Hepatocyte (in vitro differentiated cells): ENCODE measurements around the gene FAM169A. TPM values are rescaled to one million over a fixed set of nuclear protein-coding genes. Genes with fewer than 3 reads are reported as not detected.
"Not testable (repeated sequence)": the region's sequence is repeated elsewhere in the genome, so short reads cannot be mapped to it uniquely, and the experiment has no call there.

Experiments
- DNase-seq: peaks from one replicate; pipeline ENCODE4 v3.0.0-alpha.2; 2016; ENCODE audit warnings: low spot score
- H2AFZ ChIP-seq: fragments of 200-600 bp; sonication (generic); 2 replicates; pipeline ENCODE4 v1.6.0; 2016; ENCODE audit warnings: antibody characterized with exemption, mild to moderate bottlenecking
- H3K27ac ChIP-seq: fragments of 200-600 bp; sonication (generic); 2 replicates; pipeline ENCODE4 v1.5.1; 2016; ENCODE audit warnings: mild to moderate bottlenecking
- H3K27me3 ChIP-seq: fragments of 200-600 bp; sonication (generic); 2 replicates; pipeline ENCODE4 v1.6.1; 2016
- H3K36me3 ChIP-seq: fragments of 200-600 bp; sonication (generic); replicated peaks from 2 replicates; pipeline ENCODE4 v1.5.1; 2016; ENCODE audit warnings: low read depth; ENCODE audit not compliant: insufficient read depth
- H3K4me1 ChIP-seq: fragments of 200-600 bp; sonication (generic); 2 replicates; pipeline ENCODE4 v1.5.1; 2016; ENCODE audit warnings: mild to moderate bottlenecking, moderate library complexity; ENCODE audit not compliant: insufficient read depth
- H3K4me2 ChIP-seq: fragments of 200-600 bp; sonication (generic); 2 replicates; pipeline ENCODE4 v1.6.0; 2016
- H3K4me3 ChIP-seq: fragments of 200-600 bp; sonication (generic); 2 replicates; pipeline ENCODE4 v1.5.1; 2016; ENCODE audit warnings: mild to moderate bottlenecking
- H3K79me2 ChIP-seq: fragments of 200-600 bp; sonication (generic); 2 replicates; pipeline ENCODE4 v1.6.0; 2017; ENCODE audit warnings: mild to moderate bottlenecking
- H3K9me2 ChIP-seq: fragments of 200-600 bp; sonication (generic); replicated peaks from 2 replicates; pipeline ENCODE4 v1.6.0; 2017; ENCODE audit warnings: mild to moderate bottlenecking; ENCODE audit not compliant: insufficient read depth
- H3K9me3 ChIP-seq: fragments of 200-600 bp; sonication (generic); 2 replicates; pipeline ENCODE4 v1.5.1; 2016; ENCODE audit warnings: low read depth, mild to moderate bottlenecking
- H4K20me1 ChIP-seq: fragments of 200-600 bp; sonication (generic); 2 replicates; pipeline ENCODE4 v1.6.0; 2016; ENCODE audit warnings: mild to moderate bottlenecking; ENCODE audit not compliant: insufficient read depth, poor library complexity, severe bottlenecking
- EZH2 ChIP-seq: fragments of 200-600 bp; sonication (generic); IDR thresholded peaks from 2 replicates; pipeline ENCODE4 v1.6.1; 2016; ENCODE audit warnings: antibody characterized with exemption, mild to moderate bottlenecking, borderline replicate concordance
- EZH2phosphoT487 ChIP-seq: fragments of 200-600 bp; sonication (generic); IDR thresholded peaks from one replicate; pipeline ENCODE4 v1.6.1; 2018; ENCODE audit warnings: antibody characterized with exemption, mild to moderate bottlenecking, low read depth, moderate library complexity; ENCODE audit not compliant: unreplicated experiment, severe bottlenecking
- WGBS: methylation state at CpG from one replicate; pipeline ENCODE4 v1.1.6; 2016; ENCODE audit warnings: low lambda C conversion rate; ENCODE audit errors: missing lambda C conversion rate; 5-methylcytosine and 5-hydroxymethylcytosine counted together
- polyA plus RNA-seq: library from polyadenylated mRNA; unstranded; fragments of >200 nt; fragmentation: Nextera tagmentation; extraction: Ambion mirVana; gene quantifications from 2 replicates; pipeline ENCODE4 v1.2.1, GENCODE V29; 2016
- total RNA-seq: library from RNA; depleted of rRNA; stranded (reverse); fragments of >200 nt; gene quantifications from 2 replicates; pipeline ENCODE4 v1.2.3, GENCODE V29; 2014
- TF ChIP-seq, protein P1 (sequence below): fragments of 200-600 bp; sonication (generic); IDR thresholded peaks from 2 replicates; pipeline ENCODE4 v1.5.1; 2016; ENCODE audit warnings: antibody characterized with exemption, mild to moderate bottlenecking; ENCODE audit not compliant: poor library complexity

The FAM169A gene
- total and polyA plus RNA-seq, 2 experiments from 2014 or later, result 3.1 to 16.2 TPM

DNA sequence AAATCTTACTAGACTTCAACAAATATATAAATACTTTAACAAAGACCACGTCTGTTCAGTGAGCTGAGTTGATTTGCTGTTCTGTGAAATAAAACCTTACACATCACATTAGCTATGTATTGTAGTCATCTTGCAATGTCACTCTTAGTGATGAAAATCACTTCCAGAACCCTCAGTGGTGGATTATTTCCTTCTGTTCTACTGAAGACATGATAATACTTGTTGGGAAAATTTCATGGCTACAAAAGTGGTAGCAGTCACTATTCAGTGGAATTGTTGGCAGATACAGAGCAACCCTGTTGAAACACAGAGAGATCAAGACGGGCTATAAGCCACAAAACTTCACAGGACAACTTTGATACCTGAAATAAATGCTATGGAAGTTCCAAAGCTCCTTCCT is 26.7 kb upstream of the FAM169A start:
- Histone ChIP-seq H3K27ac (no peak overlapping the region), H4K20me1 (no peaks in the 10 kb centered on the region), H3K4me3 (no peak overlapping the region), H3K36me3 (no peaks in the 10 kb centered on the region), H3K4me1 (no peaks in the 10 kb centered on the region), H3K9me2 (no peaks in the 10 kb centered on the region), H3K9me3 (no peaks in the 10 kb centered on the region), H3K27me3 (no peaks in the 10 kb centered on the region), H2AFZ (no peak overlapping the region), H3K79me2 (no peaks in the 10 kb centered on the region), H3K4me2 (no peak overlapping the region)
- no peak for DNase-seq
- WGBS, result 67% methylated on average over 2 of the region's 2 CpGs
- TF ChIP-seq EZH2 (no peak), EZH2phosphoT487 (no peak)
- TF ChIP-seq, protein P1, sequence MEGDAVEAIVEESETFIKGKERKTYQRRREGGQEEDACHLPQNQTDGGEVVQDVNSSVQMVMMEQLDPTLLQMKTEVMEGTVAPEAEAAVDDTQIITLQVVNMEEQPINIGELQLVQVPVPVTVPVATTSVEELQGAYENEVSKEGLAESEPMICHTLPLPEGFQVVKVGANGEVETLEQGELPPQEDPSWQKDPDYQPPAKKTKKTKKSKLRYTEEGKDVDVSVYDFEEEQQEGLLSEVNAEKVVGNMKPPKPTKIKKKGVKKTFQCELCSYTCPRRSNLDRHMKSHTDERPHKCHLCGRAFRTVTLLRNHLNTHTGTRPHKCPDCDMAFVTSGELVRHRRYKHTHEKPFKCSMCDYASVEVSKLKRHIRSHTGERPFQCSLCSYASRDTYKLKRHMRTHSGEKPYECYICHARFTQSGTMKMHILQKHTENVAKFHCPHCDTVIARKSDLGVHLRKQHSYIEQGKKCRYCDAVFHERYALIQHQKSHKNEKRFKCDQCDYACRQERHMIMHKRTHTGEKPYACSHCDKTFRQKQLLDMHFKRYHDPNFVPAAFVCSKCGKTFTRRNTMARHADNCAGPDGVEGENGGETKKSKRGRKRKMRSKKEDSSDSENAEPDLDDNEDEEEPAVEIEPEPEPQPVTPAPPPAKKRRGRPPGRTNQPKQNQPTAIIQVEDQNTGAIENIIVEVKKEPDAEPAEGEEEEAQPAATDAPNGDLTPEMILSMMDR, result no peak

DNA sequence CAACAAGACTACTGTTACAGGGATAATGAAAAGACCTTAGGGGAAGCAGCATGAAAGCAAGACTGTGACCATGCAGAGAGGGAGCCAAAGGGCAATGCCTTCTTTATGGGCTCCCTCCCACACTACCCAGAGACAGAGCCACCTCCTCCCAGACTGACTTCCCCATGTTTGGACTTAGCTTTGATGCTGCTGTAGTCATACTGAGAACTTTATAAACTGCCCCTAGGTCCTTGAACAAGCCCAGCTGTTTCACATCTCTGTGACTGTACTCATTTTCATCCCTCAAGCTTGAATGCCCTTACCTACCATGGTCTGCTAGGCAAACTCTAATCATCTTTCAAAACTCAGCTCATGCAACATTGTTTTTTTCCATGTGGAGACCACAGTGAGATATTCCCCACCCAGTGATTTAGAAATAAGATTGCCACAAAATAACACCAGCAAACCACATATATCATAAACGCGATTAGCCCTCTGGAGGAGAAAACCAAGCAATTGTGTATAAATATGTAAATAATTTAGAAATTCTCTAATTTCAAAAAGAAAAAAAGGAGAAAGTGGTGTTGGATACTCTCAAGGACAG is 23.4 kb upstream of the FAM169A start:
- WGBS, result 98% methylated on average over 2 of the region's 2 CpGs
- no peaks in the 10 kb centered on the region for H3K36me3 ChIP-seq
- no peaks in the 10 kb centered on the region for H3K4me1 ChIP-seq
- TF ChIP-seq EZH2phosphoT487 (no peak), EZH2 (no peak)
- TF ChIP-seq, protein P1, result no peak
- no peak overlapping the region for H3K27ac ChIP-seq
- H3K79me2 ChIP-seq, result no peaks in the 10 kb centered on the region
- H3K9me3 ChIP-seq, result no peaks in the 10 kb centered on the region
- no peaks in the 10 kb centered on the region for H3K27me3 ChIP-seq
- H3K4me2 ChIP-seq, result no peak overlapping the region
- no peak overlapping the region for H3K4me3 ChIP-seq
- H2AFZ ChIP-seq, result no peak overlapping the region
- DNase-seq, result no peak
- no peaks in the 10 kb centered on the region for H4K20me1 ChIP-seq
- no peaks in the 10 kb centered on the region for H3K9me2 ChIP-seq

DNA sequence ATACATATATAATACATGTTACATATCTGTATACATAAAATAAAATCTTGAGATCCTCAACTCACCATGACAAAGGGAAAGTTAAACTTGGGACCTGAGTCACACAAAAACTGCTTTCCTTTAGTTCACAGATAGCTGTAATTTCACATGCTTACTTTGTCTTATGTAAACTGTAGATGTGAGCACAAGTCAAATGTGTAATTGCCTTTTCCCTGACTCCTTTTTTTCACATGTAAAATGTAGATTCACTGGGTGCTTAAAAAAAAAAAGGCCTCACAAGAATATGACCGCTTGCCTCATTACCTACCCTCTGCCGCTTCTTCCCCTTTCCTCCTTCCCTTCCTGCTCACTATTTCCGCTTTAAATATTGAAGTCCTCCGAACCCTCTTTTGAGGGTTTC is 21.9 kb upstream of the FAM169A start:
- DNase-seq, result no peak
- 95% methylated on average over 4 of the region's 4 CpGs for WGBS
- no peak overlapping the region for H2AFZ ChIP-seq
- H3K4me2 ChIP-seq, result no peak overlapping the region
- H3K79me2 ChIP-seq, result no peaks in the 10 kb centered on the region
- no peaks in the 10 kb centered on the region for H4K20me1 ChIP-seq
- no peaks in the 10 kb centered on the region for H3K9me2 ChIP-seq
- TF ChIP-seq, protein P1, result no peak
- TF ChIP-seq EZH2phosphoT487 (no peak), EZH2 (no peak)
- no peaks in the 10 kb centered on the region for H3K9me3 ChIP-seq
- H3K4me1 ChIP-seq, result no peaks in the 10 kb centered on the region
- no peak overlapping the region for H3K27ac ChIP-seq
- no peaks in the 10 kb centered on the region for H3K36me3 ChIP-seq
- H3K4me3 ChIP-seq, result no peak overlapping the region
- H3K27me3 ChIP-seq, result no peaks in the 10 kb centered on the region

DNA sequence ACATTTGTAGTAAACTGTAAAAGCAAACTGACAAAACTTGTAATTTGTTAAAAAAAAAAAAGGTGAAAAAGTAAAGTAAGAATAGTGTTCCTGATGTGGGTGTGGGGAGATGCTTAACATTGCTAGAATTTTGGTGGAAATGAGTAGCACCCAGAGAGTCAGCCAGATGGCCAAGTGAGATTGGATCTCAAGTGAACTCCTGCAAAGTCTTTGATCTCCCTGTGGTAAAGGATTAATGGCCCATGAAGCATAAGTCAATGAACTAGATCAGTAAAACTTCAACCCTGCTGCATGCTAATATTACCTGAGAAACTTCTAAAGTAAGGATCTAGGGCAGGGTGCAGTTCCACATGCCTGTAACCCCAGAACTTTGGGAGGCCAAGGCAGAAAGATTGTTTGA is 19.0 kb upstream of the FAM169A start:
- H3K27ac ChIP-seq, result no peak overlapping the region
- no peak overlapping the region for H3K4me3 ChIP-seq
- no peaks in the 10 kb centered on the region for H3K9me2 ChIP-seq
- H2AFZ ChIP-seq, result no peak overlapping the region
- no peaks in the 10 kb centered on the region for H3K27me3 ChIP-seq
- no peaks in the 10 kb centered on the region for H3K79me2 ChIP-seq
- TF ChIP-seq EZH2phosphoT487 (no peak), EZH2 (no peak)
- TF ChIP-seq, protein P1, result no peak
- H3K36me3 ChIP-seq, result no peaks in the 10 kb centered on the region
- no peak overlapping the region for H3K4me2 ChIP-seq
- H3K9me3 ChIP-seq, result no peaks in the 10 kb centered on the region
- no peaks in the 10 kb centered on the region for H4K20me1 ChIP-seq
- DNase-seq, result no peak
- H3K4me1 ChIP-seq, result no peaks in the 10 kb centered on the region

DNA sequence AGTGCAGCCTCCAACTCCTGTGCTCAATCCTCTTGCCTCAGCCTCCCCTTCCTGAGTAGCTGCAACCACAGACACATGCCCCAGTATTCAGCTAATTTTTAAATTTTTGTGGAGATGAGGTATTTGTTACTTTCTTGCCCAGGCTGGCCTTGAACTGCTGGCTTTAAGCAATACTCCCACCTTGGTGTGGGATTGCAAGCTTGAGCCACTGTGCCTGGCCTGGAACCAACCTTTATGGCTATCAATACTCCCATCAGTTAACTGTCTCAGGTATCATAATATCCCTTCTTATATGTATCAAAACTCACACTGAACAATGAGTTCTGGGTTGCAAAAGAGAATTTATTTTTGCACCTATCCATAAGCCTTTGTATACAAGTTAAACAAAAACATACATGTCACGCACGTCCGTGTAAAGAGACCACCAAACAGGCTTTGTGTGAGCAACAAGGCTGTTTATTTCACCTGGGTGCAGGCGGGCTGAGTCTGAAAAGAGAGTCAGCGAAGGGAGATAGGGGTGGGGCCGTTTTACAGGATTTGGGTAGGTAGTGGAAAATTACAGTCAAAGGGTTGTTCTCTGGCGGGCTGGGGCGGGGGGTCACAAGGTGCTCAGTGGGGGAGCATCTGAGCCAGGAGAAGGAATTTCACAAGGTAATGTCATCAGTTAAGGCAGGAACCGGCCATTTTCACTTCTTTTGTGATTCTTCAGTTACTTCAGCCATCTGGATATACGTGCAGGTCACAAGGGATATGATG is 16.4 kb upstream of the FAM169A start:
- DNase-seq, H3K79me2 ChIP-seq, H3K9me3 ChIP-seq, H3K9me2 ChIP-seq, H3K4me2 ChIP-seq, H3K36me3 ChIP-seq, H2AFZ ChIP-seq, H3K4me3 ChIP-seq, H3K27me3 ChIP-seq, H3K4me1 ChIP-seq, H4K20me1 ChIP-seq, H3K27ac ChIP-seq: not testable (repeated sequence)
- WGBS, result 47% methylated on average over 10 of the region's 10 CpGs
